ENCODE results near the gene PIP4K2A. TPM values are rescaled to one million over a fixed set of nuclear protein-coding genes. Genes with fewer than 3 reads are reported as not detected.
"Not testable (repeated sequence)": the region's sequence is repeated elsewhere in the genome, so short reads cannot be mapped to it uniquely, and the experiment has no call there.

Gene PIP4K2A
- total RNA-seq, 1 experiment from 2014 or later: 17.4 TPM

- not testable (repeated sequence) for H3K36me3 ChIP-seq, H3K27me3 ChIP-seq, H3K4me3 ChIP-seq, H3K9me3 ChIP-seq, DNase-seq
Measured at GRCh38 chr10:22520645-22521044, 193.7 kb downstream of the PIP4K2A start.

GRCh38 chr10:22518167-22518724, 196.1 kb downstream of the PIP4K2A start:
- H3K4me3 ChIP-seq: no peak overlapping the region
- no peaks in the 10 kb centered on the region for H3K36me3 ChIP-seq
- no peaks in the 10 kb centered on the region for H3K9me3 ChIP-seq
- DNase-seq: no peak
- no peaks in the 10 kb centered on the region for H3K27me3 ChIP-seq

- Histone ChIP-seq H3K9me3 (peaks cover 3% of the 10 kb centered on the region; the same call in 1 of the 2 replicates), H3K36me3 (no peaks in the 10 kb centered on the region), H3K4me3 (no peak overlapping the region), H3K27me3 (no peaks in the 10 kb centered on the region)
- DNase-seq: no peak
Measured at GRCh38 chr10:22515009-22515408, 199.4 kb downstream of the PIP4K2A start.

- not testable (repeated sequence) for H3K9me3 ChIP-seq, H3K36me3 ChIP-seq, H3K27me3 ChIP-seq, DNase-seq, H3K4me3 ChIP-seq
Measured at GRCh38 chr10:22514414-22514758, 200.0 kb downstream of the PIP4K2A start.

- not testable (repeated sequence) for H3K9me3 ChIP-seq, H3K27me3 ChIP-seq, H3K36me3 ChIP-seq, DNase-seq, H3K4me3 ChIP-seq
Measured at GRCh38 chr10:22513483-22514413, 200.6 kb downstream of the PIP4K2A start.

- H3K36me3 ChIP-seq, H3K27me3 ChIP-seq, H3K9me3 ChIP-seq, DNase-seq, H3K4me3 ChIP-seq: not testable (repeated sequence)
Measured at GRCh38 chr10:22512015-22512414, 202.4 kb downstream of the PIP4K2A start.

GRCh38 chr10:22508214-22508613, 206.2 kb downstream of the PIP4K2A start:
- H3K9me3 ChIP-seq, H3K27me3 ChIP-seq, DNase-seq, H3K4me3 ChIP-seq, H3K36me3 ChIP-seq: not testable (repeated sequence)

- peak; percentile 64 for DNase-seq
- H3K27me3 ChIP-seq: no peaks in the 10 kb centered on the region
- peaks cover 4% of the 10 kb centered on the region; the same call in 1 of the 2 replicates for H3K9me3 ChIP-seq
Measured at GRCh38 chr10:22505911-22506685, 208.3 kb downstream of the PIP4K2A start.

GRCh38 chr10:22504766-22505165, 209.6 kb downstream of the PIP4K2A start:
- no peak for DNase-seq

More at GRCh38 chr10:22505911-22506685, 208.3 kb downstream of the PIP4K2A start:
- Histone ChIP-seq H3K4me3 (no peak overlapping the region), H3K36me3 (no peaks in the 10 kb centered on the region)

GRCh38 chr10:22503315-22504088, 210.9 kb downstream of the PIP4K2A start:
- H3K4me3 ChIP-seq: no peak overlapping the region
- DNase-seq: no peak
- no peaks in the 10 kb centered on the region for H3K36me3 ChIP-seq
- H3K9me3 ChIP-seq: no peaks in the 10 kb centered on the region
- H3K27me3 ChIP-seq: no peaks in the 10 kb centered on the region

More at GRCh38 chr10:22504766-22505165, 209.6 kb downstream of the PIP4K2A start:
- Histone ChIP-seq H3K4me3 (no peak overlapping the region), H3K9me3 (peaks cover 4% of the 10 kb centered on the region; the same call in 1 of the 2 replicates), H3K36me3 (no peaks in the 10 kb centered on the region), H3K27me3 (no peaks in the 10 kb centered on the region)

GRCh38 chr10:22501863-22502262, 212.5 kb downstream of the PIP4K2A start:
- no peaks in the 10 kb centered on the region for H3K9me3 ChIP-seq
- no peaks in the 10 kb centered on the region for H3K36me3 ChIP-seq
- DNase-seq: no peak
- H3K4me3 ChIP-seq: no peak overlapping the region
- no peaks in the 10 kb centered on the region for H3K27me3 ChIP-seq

GRCh38 chr10:22501413-22501812, 213.0 kb downstream of the PIP4K2A start:
- no peak for DNase-seq
- Histone ChIP-seq H3K27me3 (no peaks in the 10 kb centered on the region), H3K9me3 (no peaks in the 10 kb centered on the region), H3K36me3 (no peaks in the 10 kb centered on the region), H3K4me3 (no peak overlapping the region)

GRCh38 chr10:22500656-22501340, 213.6 kb downstream of the PIP4K2A start:
- H3K36me3 ChIP-seq: no peaks in the 10 kb centered on the region
- DNase-seq: no peak
- H3K27me3 ChIP-seq: no peaks in the 10 kb centered on the region
- H3K4me3 ChIP-seq: no peak overlapping the region
- H3K9me3 ChIP-seq: no peaks in the 10 kb centered on the region

- not testable (repeated sequence) for H3K4me3 ChIP-seq, H3K36me3 ChIP-seq, DNase-seq, H3K9me3 ChIP-seq, H3K27me3 ChIP-seq
Measured at GRCh38 chr10:22499973-22500372, 214.4 kb downstream of the PIP4K2A start.

GRCh38 chr10:22495396-22495795, 219.0 kb downstream of the PIP4K2A start:
- Histone ChIP-seq H3K36me3 (no peaks in the 10 kb centered on the region), H3K27me3 (no peaks in the 10 kb centered on the region; the same call in 1 of the 2 replicates), H3K9me3 (no peaks in the 10 kb centered on the region), H3K4me3 (no peak overlapping the region)
- DNase-seq: no peak

- H3K9me3 ChIP-seq: no peaks in the 10 kb centered on the region
- no peaks in the 10 kb centered on the region for H3K36me3 ChIP-seq
- no peak for DNase-seq
- H3K4me3 ChIP-seq: no peak overlapping the region
- no peaks in the 10 kb centered on the region; the same call in 1 of the 2 replicates for H3K27me3 ChIP-seq
Measured at GRCh38 chr10:22494007-22494406, 220.4 kb downstream of the PIP4K2A start.

Measured in MG63 (cell line).